Ovary (tissue), 9 donors: ENCODE results near the gene EXOC3. TPM values are rescaled to one million over a fixed set of nuclear protein-coding genes. Genes with fewer than 3 reads are reported as not detected.
"Not testable (repeated sequence)": the region's sequence is repeated elsewhere in the genome, so short reads cannot be mapped to it uniquely, and the experiment has no call there.

ENCODE experiments used
- DNase-seq, 5 donors: peaks; one replicate each; pipeline ENCODE4 v3.0.0-alpha.2; 2019 to 2020
- H3K27ac ChIP-seq, 2 donors: fragments of 200-600 bp; one replicate each; pipeline versions ENCODE4 v1.5.1 to v1.8.0; 2019 to 2022
- H3K27me3 ChIP-seq: fragments of 200-600 bp; one replicate; pipeline ENCODE4 v1.8.0; 2022
- H3K36me3 ChIP-seq: fragments of 200-600 bp; sonication (generic); one replicate; pipeline ENCODE4 v1.5.1; 2019
- H3K4me1 ChIP-seq: one replicate; pipeline ENCODE4 v1.8.1; 2013; ENCODE audit warnings: mild to moderate bottlenecking, moderate library complexity; ENCODE audit not compliant: insufficient read depth
- H3K4me3 ChIP-seq: fragments of 200-600 bp; sonication (generic); one replicate; pipeline ENCODE4 v1.5.1; 2017
- H3K9me3 ChIP-seq, 2 donors: fragments of 200-600 bp in 1 of 2; sonication (generic) in 1 of 2; one replicate each; pipeline versions ENCODE4 v1.5.1 to v1.8.1; 2013 to 2019; ENCODE audit warnings: mild to moderate bottlenecking in 1 of 2, moderate library complexity in 1 of 2
- EP300 ChIP-seq: sonication (generic); formaldehyde crosslinking; IDR thresholded peaks from one replicate; pipeline ENCODE4 v1.6.1; 2017; ENCODE audit warnings: antibody characterized with exemption
- POLR2A ChIP-seq: fragments of 450-650 bp; IDR thresholded peaks from one replicate; pipeline ENCODE4 v1.6.1; 2017; ENCODE audit warnings: antibody characterized with exemption, mild to moderate bottlenecking, moderate library complexity
- WGBS, 3 donors: extraction: QIAGEN DNeasy Blood & Tissue Kit in 1 of 3; methylation state at CpG; one replicate each; pipeline versions ENCODE4 v1.1.5 to v1.1.7; 2013 to 2017; 5-methylcytosine and 5-hydroxymethylcytosine counted together
- intact Hi-C, 4 donors: fragments of 100-400 bp; cut with DNase I; formaldehyde crosslinking; loops; one replicate each; pipeline versions ENCODE4 v1.11.0 to v1.15.1; 2022 to 2023
- polyA plus RNA-seq, 2 donors: library from polyadenylated mRNA; stranded (reverse); fragments of 200-250 nt in 1 of 2; fragments of 350-450 nt in 1 of 2; fragmentation: Illumina TruSeq in 1 of 2; extraction: RNeasy Lipid Tissue Mini Kit (QIAGEN cat#74804) in 1 of 2; gene quantifications; one replicate each; pipeline ENCODE4 v1.2.3, GENCODE V29; 2013 to 2014
- total RNA-seq, 7 donors: library from RNA; depleted of rRNA in 2 of 7; stranded (reverse); fragments of >200 nt in 2 of 7; fragmentation: NEBNext Ultra II Directional in 3 of 7; extraction: Animal tissue kit (Norgen Biotek cat#: 25700) in 3 of 7; gene quantifications; one replicate each; pipeline versions ENCODE4 v1.1.0 to v1.2.4, GENCODE V29; 2016 to 2023
- TF ChIP-seq, protein P1 (sequence below), 3 donors: fragments of 450-650 bp in 2 of 3; fragments of 200-600 bp in 1 of 3; IDR thresholded peaks; one replicate each; pipeline versions ENCODE4 v1.5.1 to v1.8.0; 2016 to 2022; ENCODE audit warnings: antibody characterized with exemption in 3 of 3, mild to moderate bottlenecking in 1 of 3
- donor health status: DM: no; HTN: no; CAD: no; lungs with moderate emphysema.
- donor health status: DM: no; HTN: no; CAD: no.
- donor health status: Bipolar disorder and iron deficiency.
- donor health status: DM: yes; HTN: yes; CAD: no.
- donor health status: DM: no; HTN: no; CAD: no.
- donor health status: DM: yes; HTN: yes; CAD: no.

EXOC3 gene
- total and polyA plus RNA-seq, 9 donors = 25.5 to 67.4 (median 49.4) TPM

DNA sequence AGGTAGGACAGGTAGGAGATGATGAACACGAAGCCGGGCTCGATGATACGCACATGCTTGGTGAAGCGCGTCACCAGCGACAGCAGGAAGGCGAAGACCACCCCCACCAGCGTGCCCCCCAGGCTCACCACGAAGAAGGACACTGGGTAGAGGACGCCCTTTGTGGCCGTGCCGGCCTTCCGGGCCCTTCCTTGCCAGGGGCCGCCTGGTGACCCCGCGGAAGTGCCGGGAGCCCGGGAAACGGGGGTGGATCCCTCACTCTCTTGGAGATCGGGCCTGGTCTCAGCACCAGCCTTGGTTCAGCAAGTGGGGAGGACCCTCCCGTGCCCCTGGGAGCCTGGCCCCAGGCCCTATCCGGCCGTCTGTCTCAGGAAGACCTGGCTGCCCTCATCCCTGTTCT is 41.6 kb downstream of the EXOC3 start:
- H3K27me3 ChIP-seq = no peaks in the 10 kb centered on the region
- no peaks in the 10 kb centered on the region for H3K4me1 ChIP-seq
- WGBS, 3 donors = 86 to 93% (median 92%) methylated on average over 24 of the region's 24 CpGs
- intact Hi-C loops = loop anchor here in 1 of 4 donors (10.0 kb wide), 1 partner anchor 120 kb away; no protein-coding TSS in a partner anchor
- H3K27ac ChIP-seq = no peak overlapping the region
- no peak for TF ChIP-seq POLR2A
- TF ChIP-seq, protein P1, sequence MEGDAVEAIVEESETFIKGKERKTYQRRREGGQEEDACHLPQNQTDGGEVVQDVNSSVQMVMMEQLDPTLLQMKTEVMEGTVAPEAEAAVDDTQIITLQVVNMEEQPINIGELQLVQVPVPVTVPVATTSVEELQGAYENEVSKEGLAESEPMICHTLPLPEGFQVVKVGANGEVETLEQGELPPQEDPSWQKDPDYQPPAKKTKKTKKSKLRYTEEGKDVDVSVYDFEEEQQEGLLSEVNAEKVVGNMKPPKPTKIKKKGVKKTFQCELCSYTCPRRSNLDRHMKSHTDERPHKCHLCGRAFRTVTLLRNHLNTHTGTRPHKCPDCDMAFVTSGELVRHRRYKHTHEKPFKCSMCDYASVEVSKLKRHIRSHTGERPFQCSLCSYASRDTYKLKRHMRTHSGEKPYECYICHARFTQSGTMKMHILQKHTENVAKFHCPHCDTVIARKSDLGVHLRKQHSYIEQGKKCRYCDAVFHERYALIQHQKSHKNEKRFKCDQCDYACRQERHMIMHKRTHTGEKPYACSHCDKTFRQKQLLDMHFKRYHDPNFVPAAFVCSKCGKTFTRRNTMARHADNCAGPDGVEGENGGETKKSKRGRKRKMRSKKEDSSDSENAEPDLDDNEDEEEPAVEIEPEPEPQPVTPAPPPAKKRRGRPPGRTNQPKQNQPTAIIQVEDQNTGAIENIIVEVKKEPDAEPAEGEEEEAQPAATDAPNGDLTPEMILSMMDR (IDR thresholded peaks at IDR 0.05) = no peak
- TF ChIP-seq EP300 = no peak
- DNase-seq = no peak
- no peak overlapping the region for H3K4me3 ChIP-seq
- no peaks in the 10 kb centered on the region for H3K36me3 ChIP-seq
- H3K9me3 ChIP-seq = no peaks in the 10 kb centered on the region

DNA sequence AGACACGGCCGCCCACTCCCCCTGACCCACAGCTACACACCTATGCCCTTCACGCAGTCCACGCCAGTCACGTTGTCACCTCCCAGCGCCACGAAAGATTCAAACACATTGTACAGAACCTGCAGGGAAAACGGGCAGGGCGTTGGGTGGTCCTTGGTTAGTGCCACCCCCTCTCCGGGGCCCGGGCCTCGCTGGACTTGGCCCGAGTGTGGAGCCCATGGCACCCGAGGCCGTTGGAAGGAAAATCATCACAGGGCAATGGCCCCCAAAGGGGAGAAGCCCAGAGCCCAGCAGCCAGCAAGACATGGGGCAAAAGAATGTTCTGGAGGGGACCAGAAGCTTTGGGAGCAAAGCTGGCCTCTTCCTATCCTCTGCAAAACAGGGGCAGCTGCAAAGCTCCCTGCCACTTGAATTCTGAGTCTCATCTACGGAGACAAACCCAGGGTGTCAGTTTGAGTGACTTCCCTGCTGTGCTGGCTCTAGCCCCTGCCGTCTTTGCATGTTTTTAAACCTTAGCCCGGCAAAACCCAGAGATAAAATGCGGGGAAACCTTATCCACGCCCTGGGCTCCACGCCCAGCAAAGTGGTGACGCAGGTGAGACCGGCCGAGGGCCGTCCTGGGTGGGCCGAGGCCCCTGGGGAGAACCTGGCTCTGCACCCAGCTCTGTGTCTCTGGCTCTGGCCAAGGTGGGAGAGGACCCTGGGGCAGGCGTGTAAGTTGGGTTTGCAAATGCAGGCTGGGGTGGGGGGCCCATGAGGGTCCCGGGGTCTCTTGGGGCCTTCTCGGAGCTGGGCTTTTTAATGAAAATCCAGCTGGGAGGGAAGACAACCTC is 42.4 kb downstream of the EXOC3 start:
- Histone ChIP-seq H3K27ac (no peak overlapping the region), H3K9me3 (no peaks in the 10 kb centered on the region), H3K4me3 (no peak overlapping the region), H3K27me3 (no peaks in the 10 kb centered on the region), H3K4me1 (no peaks in the 10 kb centered on the region), H3K36me3 (no peaks in the 10 kb centered on the region)
- 68 to 76% (median 75%) methylated on average over 29 of the region's 29 CpGs for WGBS, 3 donors
- DNase-seq = no peak
- intact Hi-C loops = loop anchor here in 1 of 4 donors (10.0 kb wide), 1 partner anchor 119 kb away; no protein-coding TSS in a partner anchor
- no peak for TF ChIP-seq POLR2A
- TF ChIP-seq, protein P1 (IDR thresholded peaks at IDR 0.05) = no peak
- no peak for TF ChIP-seq EP300

DNA sequence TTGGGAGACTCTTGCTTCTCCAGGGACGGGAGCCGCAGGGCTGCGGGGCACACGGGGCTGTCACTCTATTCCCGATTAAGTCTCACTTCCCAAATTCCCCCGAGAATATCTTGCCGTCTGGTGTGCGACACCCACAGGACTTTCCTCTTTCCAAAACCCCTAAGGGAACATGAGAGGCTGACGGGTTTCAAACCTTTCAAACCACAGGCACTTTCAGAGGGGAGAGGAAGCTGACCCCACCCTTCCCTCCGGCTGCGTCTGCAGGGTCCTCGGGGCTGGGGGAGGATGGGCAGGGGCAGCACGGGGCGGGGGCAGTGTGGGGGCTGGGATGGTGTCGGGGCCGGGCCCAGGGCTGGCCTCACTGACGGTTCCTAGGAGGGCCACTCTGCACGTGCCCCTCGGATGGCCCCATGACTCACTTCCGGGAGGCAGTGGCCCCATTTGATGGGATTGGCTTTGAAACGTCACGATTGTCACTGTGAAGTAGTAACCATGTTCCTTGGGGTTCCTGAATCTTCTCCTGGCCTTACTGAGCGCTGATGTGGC is 43.0 kb downstream of the EXOC3 start:
- WGBS, 3 donors = 49 to 69% (median 57%) methylated on average over 23 of the region's 23 CpGs
- Histone ChIP-seq H3K36me3 (no peaks in the 10 kb centered on the region), H3K27me3 (no peaks in the 10 kb centered on the region), H3K27ac (no peak overlapping the region), H3K4me1 (no peaks in the 10 kb centered on the region), H3K9me3 (no peaks in the 10 kb centered on the region), H3K4me3 (no peak overlapping the region)
- TF ChIP-seq, protein P1 (IDR thresholded peaks at IDR 0.05) = no peak
- TF ChIP-seq EP300 = no peak
- TF ChIP-seq POLR2A = no peak
- DNase-seq = no peak
- intact Hi-C loops = loop anchor here in 1 of 4 donors (10.0 kb wide), 1 partner anchor 119 kb away; no protein-coding TSS in a partner anchor

DNA sequence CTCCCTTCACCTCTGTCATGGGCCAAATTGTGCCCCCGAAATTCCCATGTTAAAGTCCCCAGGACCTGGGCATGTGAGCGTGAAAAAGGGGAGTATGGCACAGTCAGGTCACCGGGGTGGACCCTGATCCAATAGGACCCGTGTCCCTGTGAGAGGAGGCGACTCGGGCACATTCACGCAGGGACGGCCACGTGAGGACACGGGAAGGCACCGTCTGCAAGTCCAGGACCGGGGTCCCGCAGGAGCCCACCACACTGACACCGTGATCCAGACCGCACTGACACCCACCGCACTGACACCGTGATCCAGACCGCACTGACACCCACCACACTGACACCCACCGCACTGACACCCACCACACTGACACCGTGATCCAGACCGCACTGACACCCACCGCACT is 43.6 kb downstream of the EXOC3 start:
- H3K4me3 ChIP-seq, H3K9me3 ChIP-seq, H3K4me1 ChIP-seq, H3K36me3 ChIP-seq, H3K27me3 ChIP-seq, DNase-seq, H3K27ac ChIP-seq: not testable (repeated sequence)
- WGBS, 3 donors = 89 to 94% (median 93%) methylated on average over 16 to 21 of the region's 22 CpGs
- intact Hi-C loops = loop anchor here in 1 of 4 donors (10.0 kb wide), 1 partner anchor 118 kb away; no protein-coding TSS in a partner anchor

DNA sequence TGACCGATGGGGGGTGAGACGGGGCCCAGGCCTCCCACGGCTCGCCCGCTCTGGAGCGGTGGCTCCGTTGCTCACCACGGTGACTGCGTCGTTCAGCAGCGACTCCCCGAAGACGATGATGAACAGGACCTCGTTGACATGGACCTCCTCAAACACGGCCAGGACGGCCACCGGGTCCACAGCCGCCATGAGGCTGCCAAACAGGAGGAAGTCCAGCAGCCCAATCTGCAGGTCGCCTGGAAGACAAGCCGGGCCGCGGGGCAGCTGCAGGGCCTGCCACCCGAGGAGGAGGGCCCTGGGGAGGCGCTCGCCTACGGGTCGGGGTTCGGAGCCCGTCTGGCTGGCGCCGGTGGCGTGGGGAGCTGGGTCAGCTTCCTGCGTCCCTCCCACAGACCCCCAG is 45.3 kb downstream of the EXOC3 start:
- intact Hi-C loops = loop anchor here in 1 of 4 donors (10.0 kb wide), 1 partner anchor 117 kb away; no protein-coding TSS in a partner anchor
- Histone ChIP-seq H3K27ac (no peak overlapping the region), H3K27me3 (no peaks in the 10 kb centered on the region), H3K4me3 (no peak overlapping the region), H3K4me1 (no peaks in the 10 kb centered on the region), H3K36me3 (no peaks in the 10 kb centered on the region), H3K9me3 (no peaks in the 10 kb centered on the region)
- WGBS, 3 donors = 88 to 94% (median 91%) methylated on average over 20 to 33 of the region's 33 CpGs
- TF ChIP-seq POLR2A = no peak
- no peak for TF ChIP-seq EP300
- TF ChIP-seq, protein P1 (IDR thresholded peaks at IDR 0.05) = no peak
- DNase-seq = no peak
